PC-3 (cell line): ENCODE measurements around the gene KNDC1. TPM values are rescaled to one million over a fixed set of nuclear protein-coding genes. Genes with fewer than 3 reads are reported as not detected.

Source experiments
- ATAC-seq: fragments of 200-7000 bp; cut with Tn5 transposase; 2 replicates; pipeline ENCODE4 v1.9.1; 2020; ENCODE audit warnings: mild to moderate bottlenecking, moderate library complexity
- BruUV-seq: library from RNA; stranded (reverse); fragments of 400-500 nt; replicated peaks from 2 replicates; lab custom pipeline; 2021; lab: Mats Ljungman, UMichigan
- CTCF ChIA-PET: fragments of 300-600 bp; sonication (Branson Sonifier 250); formaldehyde crosslinking; loops from one replicate; lab custom pipeline; 2022; ENCODE audit warnings: antibody characterized with exemption; lab: Charles Lee
- POLR2A ChIA-PET: fragments of 300-600 bp; sonication (Branson Sonifier 250); formaldehyde crosslinking; loops from one replicate; lab custom pipeline; 2022; ENCODE audit warnings: antibody characterized with exemption; ENCODE audit not compliant: unreplicated experiment; lab: Charles Lee
- DNase-seq: peaks from one replicate; pipeline ENCODE4 v3.0.0-alpha.2; 2015
- H2AFZ ChIP-seq: fragments of 300-600 bp; sonication (generic); 2 replicates; pipeline ENCODE4 v1.6.0; 2016; ENCODE audit warnings: antibody characterized with exemption, low read length
- H3F3A ChIP-seq: fragments of 300-600 bp; sonication (generic); one replicate; pipeline ENCODE4 v1.6.0; 2017; ENCODE audit warnings: antibody characterized with exemption, low read length, control low read depth, mild to moderate bottlenecking; ENCODE audit not compliant: unreplicated experiment
- H3K27ac ChIP-seq: fragments of 300-600 bp; sonication (generic); 2 replicates; pipeline ENCODE4 v1.5.1; 2016; ENCODE audit warnings: mild to moderate bottlenecking, low read length
- H3K27me3 ChIP-seq: fragments of 300-600 bp; sonication (generic); 2 replicates; pipeline ENCODE4 v1.6.1; 2016; ENCODE audit warnings: low read length, mixed read lengths
- H3K36me3 ChIP-seq: fragments of 300-600 bp; sonication (generic); 2 replicates; pipeline ENCODE4 v1.6.1; 2016; ENCODE audit warnings: low read depth, mixed run types, low read length, mixed read lengths
- H3K4me1 ChIP-seq: fragments of 300-600 bp; sonication (generic); 2 replicates; pipeline ENCODE4 v1.5.1; 2016; ENCODE audit warnings: low read length; ENCODE audit not compliant: insufficient read depth
- H3K4me2 ChIP-seq: fragments of 300-600 bp; sonication (generic); 2 replicates; pipeline ENCODE4 v1.6.0; 2016; ENCODE audit warnings: low read length
- H3K4me3 ChIP-seq: fragments of 300-600 bp; sonication (generic); 2 replicates; pipeline ENCODE4 v1.5.1; 2016; ENCODE audit warnings: mild to moderate bottlenecking, low read length, mixed read lengths
- H3K79me2 ChIP-seq: fragments of 300-600 bp; sonication (generic); 2 replicates; pipeline ENCODE4 v1.6.1; 2017; ENCODE audit warnings: low read length, mixed read lengths
- H3K9ac ChIP-seq: fragments of 300-600 bp; sonication (generic); 2 replicates; pipeline ENCODE4 v1.6.0; 2016; ENCODE audit warnings: mild to moderate bottlenecking, low read length
- H3K9me2 ChIP-seq: fragments of 300-600 bp; sonication (generic); replicated peaks from 2 replicates; pipeline ENCODE4 v1.6.1; 2016; ENCODE audit warnings: mixed run types, low read length, mixed read lengths
- H3K9me3 ChIP-seq: fragments of 300-600 bp; sonication (generic); 2 replicates; pipeline ENCODE4 v1.6.1; 2016; ENCODE audit warnings: low read length, mixed read lengths
- H4K20me1 ChIP-seq: fragments of 300-600 bp; sonication (generic); 2 replicates; pipeline ENCODE4 v1.6.1; 2016; ENCODE audit warnings: low read length, mixed read lengths
- EZH2 ChIP-seq: fragments of 300-600 bp; sonication (generic); IDR thresholded peaks from one replicate; pipeline ENCODE4 v1.6.1; 2017; ENCODE audit warnings: antibody characterized with exemption, mild to moderate bottlenecking, low read length; ENCODE audit not compliant: unreplicated experiment
- EZH2phosphoT487 ChIP-seq: fragments of 300-600 bp; sonication (generic); IDR thresholded peaks from 2 replicates; pipeline ENCODE4 v1.6.1; 2018; ENCODE audit warnings: mild to moderate bottlenecking, antibody characterized with exemption, low read length, borderline replicate concordance
- intact Hi-C: fragments of 100-400 bp; cut with micrococcal nuclease; formaldehyde crosslinking; loops from 2 replicates; pipeline ENCODE4 v1.9.0; 2023
- total RNA-seq: library from RNA; depleted of rRNA; stranded (reverse); fragments of >200 nt; gene quantifications from 2 replicates; pipeline ENCODE4 v1.2.3, GENCODE V29; 2014
- TF ChIP-seq, protein P1 (sequence below): fragments of 300-600 bp; sonication (generic); conservative IDR thresholded peaks from 2 replicates; pipeline ENCODE4 v1.5.1; 2017; ENCODE audit warnings: antibody characterized with exemption, low read depth, mild to moderate bottlenecking, low read length

Gene KNDC1
- total RNA-seq, 1 experiment from 2014 or later: not detected

GRCh38 chr10:133139551-133140065, 20.4 kb upstream of the KNDC1 start:
- Histone ChIP-seq H3K4me2 (0 out of 2 replicates have a peak overlapping the region, but pooled peaks have one; percentile 26), H3K9ac (no peak overlapping the region), H3K79me2 (no peaks in the 10 kb centered on the region), H3K9me3 (no peaks in the 10 kb centered on the region), H3K4me1 (no peaks in the 10 kb centered on the region), H3K36me3 (no peaks in the 10 kb centered on the region), H3K27ac (no peak overlapping the region), H3F3A (no peaks in the 10 kb centered on the region), H4K20me1 (no peaks in the 10 kb centered on the region), H2AFZ (no peak overlapping the region), H3K27me3 (no peaks in the 10 kb centered on the region), H3K4me3 (no peak overlapping the region), H3K9me2 (no peaks in the 10 kb centered on the region)
- intact Hi-C loops: loop anchor here (5.0 kb wide), 1 partner anchor 88 kb away; no protein-coding TSS in a partner anchor
- POLR2A ChIA-PET: no interaction called here
- no TSS peak for BruUV-seq
- CTCF ChIA-PET: no interaction called here
- TF ChIP-seq EZH2phosphoT487: no peak
- TF ChIP-seq, protein P1, sequence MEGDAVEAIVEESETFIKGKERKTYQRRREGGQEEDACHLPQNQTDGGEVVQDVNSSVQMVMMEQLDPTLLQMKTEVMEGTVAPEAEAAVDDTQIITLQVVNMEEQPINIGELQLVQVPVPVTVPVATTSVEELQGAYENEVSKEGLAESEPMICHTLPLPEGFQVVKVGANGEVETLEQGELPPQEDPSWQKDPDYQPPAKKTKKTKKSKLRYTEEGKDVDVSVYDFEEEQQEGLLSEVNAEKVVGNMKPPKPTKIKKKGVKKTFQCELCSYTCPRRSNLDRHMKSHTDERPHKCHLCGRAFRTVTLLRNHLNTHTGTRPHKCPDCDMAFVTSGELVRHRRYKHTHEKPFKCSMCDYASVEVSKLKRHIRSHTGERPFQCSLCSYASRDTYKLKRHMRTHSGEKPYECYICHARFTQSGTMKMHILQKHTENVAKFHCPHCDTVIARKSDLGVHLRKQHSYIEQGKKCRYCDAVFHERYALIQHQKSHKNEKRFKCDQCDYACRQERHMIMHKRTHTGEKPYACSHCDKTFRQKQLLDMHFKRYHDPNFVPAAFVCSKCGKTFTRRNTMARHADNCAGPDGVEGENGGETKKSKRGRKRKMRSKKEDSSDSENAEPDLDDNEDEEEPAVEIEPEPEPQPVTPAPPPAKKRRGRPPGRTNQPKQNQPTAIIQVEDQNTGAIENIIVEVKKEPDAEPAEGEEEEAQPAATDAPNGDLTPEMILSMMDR: no peak
- TF ChIP-seq EZH2: no peak
- no peak; the same call in 1 of the 2 replicates for ATAC-seq
- no peak for DNase-seq

- Histone ChIP-seq H3K36me3 (no peaks in the 10 kb centered on the region), H3K9me2 (no peaks in the 10 kb centered on the region), H3K79me2 (no peaks in the 10 kb centered on the region), H3K9me3 (no peaks in the 10 kb centered on the region), H3F3A (no peaks in the 10 kb centered on the region), H3K27me3 (no peaks in the 10 kb centered on the region), H3K4me2 (no peak overlapping the region), H3K4me1 (peaks cover 2% of the 10 kb centered on the region; the same call in 1 of the 2 replicates), H3K9ac (no peak overlapping the region), H4K20me1 (no peaks in the 10 kb centered on the region), H2AFZ (no peak overlapping the region), H3K4me3 (no peak overlapping the region), H3K27ac (no peak overlapping the region)
- no TSS peak for BruUV-seq
- intact Hi-C loops: loop anchor here (5.0 kb wide), 1 partner anchor 87 kb away; no protein-coding TSS in a partner anchor
- CTCF ChIA-PET: no interaction called here
- ATAC-seq (no peak), DNase-seq (no peak)
- TF ChIP-seq EZH2 (no peak), EZH2phosphoT487 (no peak)
- TF ChIP-seq, protein P1: no peak
- POLR2A ChIA-PET: no interaction called here
Measured at GRCh38 chr10:133140417-133141143, 19.4 kb upstream of the KNDC1 start.
